Adrenal gland (tissue), 12 donors: ENCODE measurements around the gene TTC21B. TPM values are rescaled to one million over a fixed set of nuclear protein-coding genes. Genes with fewer than 3 reads are reported as not detected.

Experiments used
- DNase-seq, 7 donors: peaks; one replicate each; pipeline ENCODE4 v3.0.0-alpha.2; 2019 to 2020
- H3K27ac ChIP-seq, 5 donors: fragments of 200-600 bp; sonication (generic) in 4 of 5; 1 replicate in 3 of 5; 2 replicates in 2 of 5; pipeline versions ENCODE4 v1.5.1 to v1.8.0; 2016 to 2020; ENCODE audit warnings: mild to moderate bottlenecking in 1 of 5
- H3K27me3 ChIP-seq: fragments of 200-600 bp; 2 replicates; pipeline ENCODE4 v1.8.0; 2021
- H3K36me3 ChIP-seq, 2 donors: fragments of 200-600 bp; replicated peaks in 1 of 2; 1 replicate in 1 of 2; 2 replicates in 1 of 2; pipeline versions ENCODE4 v1.5.1 to v1.8.0; 2018 to 2022
- H3K4me1 ChIP-seq, 2 donors: fragments of 200-600 bp; replicated peaks in 1 of 2; 1 replicate in 1 of 2; 2 replicates in 1 of 2; pipeline versions ENCODE4 v1.5.1 to v1.8.0; 2018 to 2021
- H3K4me3 ChIP-seq, 4 donors: fragments of 200-600 bp; sonication (generic) in 3 of 4; one replicate each; pipeline ENCODE4 v1.5.1; 2016 to 2018
- H3K9me3 ChIP-seq, 3 donors: fragments of 200-600 bp; sonication (generic) in 1 of 3; replicated peaks in 1 of 3; 1 replicate in 2 of 3; 2 replicates in 1 of 3; pipeline versions ENCODE4 v1.5.1 to v1.8.0; 2016 to 2021
- POLR2A ChIP-seq, 2 donors: fragments of 450-650 bp; IDR thresholded peaks; one replicate each; pipeline ENCODE4 v1.6.1; 2017; ENCODE audit warnings: antibody characterized with exemption in 2 of 2, mild to moderate bottlenecking in 2 of 2, moderate library complexity in 1 of 2
- WGBS, 4 donors: extraction: QIAGEN DNeasy Blood & Tissue Kit in 2 of 4; methylation state at CpG; one replicate each; pipeline versions ENCODE4 v1.1.5 to v1.1.7; 2013 to 2017; 5-methylcytosine and 5-hydroxymethylcytosine counted together
- intact Hi-C, 2 donors: fragments of 100-400 bp; cut with DNase I; formaldehyde crosslinking; loops; one replicate each; pipeline versions ENCODE4 v1.14.1 to v1.15.0; 2022 to 2023
- polyA plus RNA-seq, 3 donors: library from polyadenylated mRNA; stranded (reverse); fragments of 200-250 nt in 2 of 3; fragments of 350-450 nt in 1 of 3; fragmentation: Illumina TruSeq in 1 of 3; extraction: RNeasy Lipid Tissue Mini Kit (QIAGEN cat#74804) in 1 of 3; gene quantifications; one replicate each; pipeline ENCODE4 v1.2.3, GENCODE V29; 2013 to 2014
- total RNA-seq, 9 donors: library from RNA; depleted of rRNA in 4 of 9; stranded (reverse); fragments of >200 nt in 4 of 9; fragments of 120-200 nt in 1 of 9; fragmentation: NEBNext Ultra II Directional in 1 of 9; extraction: Animal tissue kit (Norgen Biotek cat#: 25700) in 1 of 9; gene quantifications; one replicate each; pipeline versions ENCODE4 v1.1.0 to v1.2.4, GENCODE V29; 2013 to 2023
- TF ChIP-seq, protein P1 (sequence below), 6 experiments: fragments of 450-650 bp in 4 of 6; fragments of 200-600 bp in 2 of 6; sonication (generic) in 1 of 6; IDR thresholded peaks; 1 replicate in 5 of 6; 2 replicates in 1 of 6; pipeline versions ENCODE4 v1.5.1 to v1.8.0; 2016 to 2021; ENCODE audit warnings: antibody characterized with exemption in 6 of 6, mild to moderate bottlenecking in 2 of 6, moderate library complexity in 1 of 6
- donor health status: healthy with polysubstance abuse.
- donor health status: Bipolar disorder and iron deficiency.
- donor health status: DM: yes; HTN: yes; CAD: no.
- donor health status: DM: no; HTN: no; CAD: no.
- donor health status: DM: no; HTN: no; CAD: no.
- donor health status: DM: yes; HTN: yes; CAD: no.

Gene TTC21B
- total and polyA plus RNA-seq, 12 donors = 4.8 to 28.5 (median 10.0) TPM

DNA sequence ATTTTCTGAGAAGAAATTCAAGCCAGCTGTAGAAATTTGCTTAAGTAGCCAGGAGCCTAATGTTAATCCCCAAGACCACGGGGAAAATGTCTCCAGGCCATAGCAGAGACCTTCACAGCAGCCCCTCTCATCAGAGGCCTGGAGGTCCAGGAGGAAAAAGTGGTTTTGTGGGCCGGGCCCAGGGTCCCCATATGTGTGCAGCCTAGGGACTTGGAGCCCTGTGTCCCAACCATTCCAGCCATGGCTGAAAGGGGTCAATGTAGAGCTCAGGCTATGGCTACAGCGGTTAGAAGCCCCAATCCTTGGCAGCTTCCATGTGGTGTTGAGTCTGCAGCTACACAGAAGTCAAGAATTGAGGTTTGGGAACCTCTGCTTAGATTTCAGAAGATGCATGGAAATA lies 14.2 kb upstream of the TTC21B start:
- no peaks in the 10 kb centered on the region for H3K9me3 ChIP-seq
- intact Hi-C loops = no loop called here
- H3K27me3 ChIP-seq = no peaks in the 10 kb centered on the region
- H3K4me1 ChIP-seq = no peaks in the 10 kb centered on the region
- no peak overlapping the region for H3K27ac ChIP-seq
- no peaks in the 10 kb centered on the region for H3K36me3 ChIP-seq
- H3K4me3 ChIP-seq = no peak overlapping the region
- no peak for DNase-seq
- 89 to 93% (median 92%) methylated on average over 2 to 3 of the region's 3 CpGs for WGBS, 4 donors
- no peak for TF ChIP-seq POLR2A (IDR thresholded peaks at IDR 0.05)
- TF ChIP-seq, protein P1, sequence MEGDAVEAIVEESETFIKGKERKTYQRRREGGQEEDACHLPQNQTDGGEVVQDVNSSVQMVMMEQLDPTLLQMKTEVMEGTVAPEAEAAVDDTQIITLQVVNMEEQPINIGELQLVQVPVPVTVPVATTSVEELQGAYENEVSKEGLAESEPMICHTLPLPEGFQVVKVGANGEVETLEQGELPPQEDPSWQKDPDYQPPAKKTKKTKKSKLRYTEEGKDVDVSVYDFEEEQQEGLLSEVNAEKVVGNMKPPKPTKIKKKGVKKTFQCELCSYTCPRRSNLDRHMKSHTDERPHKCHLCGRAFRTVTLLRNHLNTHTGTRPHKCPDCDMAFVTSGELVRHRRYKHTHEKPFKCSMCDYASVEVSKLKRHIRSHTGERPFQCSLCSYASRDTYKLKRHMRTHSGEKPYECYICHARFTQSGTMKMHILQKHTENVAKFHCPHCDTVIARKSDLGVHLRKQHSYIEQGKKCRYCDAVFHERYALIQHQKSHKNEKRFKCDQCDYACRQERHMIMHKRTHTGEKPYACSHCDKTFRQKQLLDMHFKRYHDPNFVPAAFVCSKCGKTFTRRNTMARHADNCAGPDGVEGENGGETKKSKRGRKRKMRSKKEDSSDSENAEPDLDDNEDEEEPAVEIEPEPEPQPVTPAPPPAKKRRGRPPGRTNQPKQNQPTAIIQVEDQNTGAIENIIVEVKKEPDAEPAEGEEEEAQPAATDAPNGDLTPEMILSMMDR (IDR thresholded peaks at IDR 0.05) = no peak

GRCh38 chr2:165961818-165962217 lies 8.2 kb upstream of the TTC21B start:
- no peak for DNase-seq
- no peaks in the 10 kb centered on the region for H3K9me3 ChIP-seq
- H3K4me1 ChIP-seq = no peaks in the 10 kb centered on the region
- no peaks in the 10 kb centered on the region for H3K36me3 ChIP-seq
- WGBS, 4 donors = 98 to 100% (median 98%) methylated on average over 4 of the region's 4 CpGs
- no peaks in the 10 kb centered on the region for H3K27me3 ChIP-seq
- no peak overlapping the region for H3K4me3 ChIP-seq
- TF ChIP-seq, protein P1 (IDR thresholded peaks at IDR 0.05) = no peak
- H3K27ac ChIP-seq = no peak overlapping the region
- intact Hi-C loops = no loop called here

GRCh38 chr2:165959371-165959770 lies 5.8 kb upstream of the TTC21B start:
- no peak overlapping the region for H3K4me3 ChIP-seq
- WGBS, 4 donors = 78 to 86% (median 82%) methylated on average over 4 of the region's 4 CpGs
- H3K36me3 ChIP-seq = no peaks in the 10 kb centered on the region
- no peaks in the 10 kb centered on the region for H3K9me3 ChIP-seq
- TF ChIP-seq, protein P1 (IDR thresholded peaks at IDR 0.05) = no peak
- TF ChIP-seq POLR2A (IDR thresholded peaks at IDR 0.05) = no peak
- H3K27me3 ChIP-seq = no peaks in the 10 kb centered on the region
- H3K4me1 ChIP-seq = peaks cover 0 to 7% of the 10 kb centered on the region in 2 donors
- no peak overlapping the region for H3K27ac ChIP-seq
- intact Hi-C loops = no loop called here
- DNase-seq = no peak

DNA sequence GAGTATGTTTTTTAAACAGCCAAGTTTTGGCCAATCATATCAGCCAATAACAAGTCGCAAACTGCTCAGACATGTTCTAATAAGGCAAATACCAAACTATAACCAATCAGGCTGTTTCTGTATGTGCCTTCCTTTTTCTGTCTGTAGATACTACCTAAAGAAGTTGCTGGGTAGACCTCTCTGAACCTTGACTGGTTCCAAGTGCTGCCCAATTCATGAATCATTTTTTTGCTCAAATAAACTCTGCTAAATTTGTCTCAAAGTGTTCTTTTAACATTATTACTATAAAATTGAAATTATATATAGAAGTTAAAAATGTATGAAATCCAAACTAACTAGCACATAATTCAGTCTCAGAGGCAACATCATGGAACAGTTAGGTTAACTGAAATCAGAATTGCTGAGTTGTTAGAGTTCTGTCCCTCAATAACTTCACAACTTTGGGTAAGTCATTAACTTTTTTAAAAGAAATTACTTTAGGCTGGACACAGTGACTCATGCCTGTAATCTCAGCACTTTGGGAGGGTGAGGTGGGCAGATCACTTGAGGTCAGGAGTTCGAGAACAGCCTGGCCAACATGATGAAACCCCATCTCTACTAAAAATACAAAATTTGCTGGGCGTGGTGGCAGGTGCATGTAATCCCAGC lies 4.9 kb upstream of the TTC21B start:
- Histone ChIP-seq H3K27me3 (no peaks in the 10 kb centered on the region), H3K4me3 (no peak overlapping the region), H3K27ac (no peak overlapping the region), H3K36me3 (no peaks in the 10 kb centered on the region), H3K9me3 (no peaks in the 10 kb centered on the region), H3K4me1 (peaks cover 0 to 10% of the 10 kb centered on the region in 2 donors)
- intact Hi-C loops = no loop called here
- DNase-seq = no peak
- TF ChIP-seq, protein P1 (IDR thresholded peaks at IDR 0.05) = no peak
- no peak for TF ChIP-seq POLR2A (IDR thresholded peaks at IDR 0.05)
- WGBS, 4 donors = 89 to 97% (median 95%) methylated on average over 3 of the region's 3 CpGs
